ENCODE data around the gene JADE3. TPM values are rescaled to one million over a fixed set of nuclear protein-coding genes. Genes with fewer than 3 reads are reported as not detected.

The JADE3 gene
- total RNA-seq, 1 donor from 2014 or later, result 2.9 TPM

Other genes with a start within 250 kb of the JADE3 start
- gene SLC9A7, start 153.3 kb upstream of the JADE3 start, total RNA-seq (ENCODE audit: insufficient read depth, low replicate concordance), result 1.9 TPM
- 30.3 TPM for gene RP2, start 75.4 kb upstream of the JADE3 start, total RNA-seq (ENCODE audit: insufficient read depth, low replicate concordance)
- 1.4 TPM for gene RGN, start 166.0 kb downstream of the JADE3 start, total RNA-seq (ENCODE audit: insufficient read depth, low replicate concordance)
- 34.2 TPM for gene NDUFB11, start 232.3 kb downstream of the JADE3 start, total RNA-seq (ENCODE audit: insufficient read depth, low replicate concordance)
- gene RBM10, start 232.8 kb downstream of the JADE3 start, total RNA-seq (ENCODE audit: insufficient read depth, low replicate concordance), result 28.4 TPM

All from umbilical cord (tissue), 1 donor.